GM21515 (cell line): Measurements from ENCODE around the gene YIF1B.
A peak's percentile ranks its signal among the peaks of the same experiment; 100 is the strongest.

Source experiments
- ATAC-seq: cut with Tn5 transposase; IDR thresholded peaks from one replicate; pipeline ENCODE4 v1.9.1; 2021; ENCODE audit not compliant: unreplicated experiment

Gene YIF1B

GRCh38 chr19:38335949-38336637 lies 20.3 kb upstream of the YIF1B start:
- ATAC-seq: peak; percentile 65

- no peak for ATAC-seq
Measured at GRCh38 chr19:38333245-38333644, 17.5 kb upstream of the YIF1B start.

GRCh38 chr19:38331728-38332127 lies 16.0 kb upstream of the YIF1B start:
- ATAC-seq: no peak

DNA sequence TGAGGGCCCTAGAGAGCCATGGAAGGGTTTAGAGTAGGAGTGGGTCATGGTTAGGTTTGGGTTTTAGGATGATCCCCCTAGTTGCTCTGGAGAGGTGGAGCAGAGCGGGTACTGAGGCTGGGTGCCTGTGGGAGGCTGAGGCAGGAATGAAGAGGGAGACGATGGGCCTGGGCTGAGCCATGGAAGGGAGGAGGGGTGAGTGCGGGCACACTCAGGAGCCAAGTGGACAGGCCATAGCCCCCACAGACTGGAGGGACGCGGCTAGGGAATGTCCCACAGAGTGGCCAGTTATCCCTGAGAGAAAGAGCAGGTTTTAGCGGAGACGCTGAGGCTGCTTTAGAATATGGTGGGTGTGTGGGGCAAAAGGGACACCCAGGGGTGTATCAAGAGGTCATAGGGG lies 13.9 kb upstream of the YIF1B start:
- no peak for ATAC-seq

- ATAC-seq: no peak
Measured at GRCh38 chr19:38326591-38326990, 10.8 kb upstream of the YIF1B start.

GRCh38 chr19:38324431-38324830 lies 8.7 kb upstream of the YIF1B start:
- ATAC-seq: no peak

GRCh38 chr19:38323291-38323690 lies 7.5 kb upstream of the YIF1B start:
- ATAC-seq: no peak

GRCh38 chr19:38321646-38322196 lies 6.0 kb upstream of the YIF1B start:
- no peak for ATAC-seq

GRCh38 chr19:38320969-38321339 lies 5.2 kb upstream of the YIF1B start:
- ATAC-seq: no peak

- ATAC-seq: no peak
Measured at GRCh38 chr19:38319421-38320258, 3.9 kb upstream of the YIF1B start, which contains the start of gene KCNK6. Gene KCNK6, plus strand, starts transcription at chr19:38319845. Its CDS starts 106 bp downstream, at chr19:38319951.

GRCh38 chr19:38318660-38319059 lies 2.9 kb upstream of the YIF1B start:
- no peak for ATAC-seq

GRCh38 chr19:38317104-38317612 lies 1.4 kb upstream of the YIF1B start:
- no peak for ATAC-seq

DNA sequence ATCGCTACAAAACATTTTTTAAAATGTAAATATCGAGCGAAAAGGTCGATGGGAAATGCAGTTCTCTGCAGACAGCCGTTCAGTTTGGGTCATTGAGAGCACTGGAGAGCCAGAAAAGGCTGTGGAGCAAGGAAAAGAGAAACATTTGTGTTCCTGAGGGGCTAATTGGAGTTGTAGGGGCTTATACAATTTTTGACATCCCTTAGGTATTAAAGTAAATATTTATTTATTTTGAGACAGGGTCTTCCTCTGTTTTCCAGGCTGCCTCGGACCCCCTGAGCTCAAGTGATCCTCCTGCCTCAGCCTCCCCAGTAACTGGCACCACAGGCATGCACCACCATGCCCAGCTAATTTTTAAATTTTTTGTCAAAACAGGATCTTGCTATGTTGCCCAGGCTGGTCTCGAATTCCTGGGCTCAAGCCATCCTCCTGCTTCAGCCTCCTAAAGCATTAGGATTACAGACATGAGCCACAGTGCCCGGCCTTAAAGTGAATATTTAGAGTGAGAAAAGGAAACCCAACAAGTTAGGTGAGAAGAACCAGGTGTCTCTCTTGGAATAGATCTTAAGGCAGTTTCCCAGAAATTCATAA lies 825 bp upstream of the YIF1B start:
- no peak for ATAC-seq

- ATAC-seq: no peak
Measured at GRCh38 chr19:38310986-38311385, 4.8 kb downstream of the YIF1B start.

DNA sequence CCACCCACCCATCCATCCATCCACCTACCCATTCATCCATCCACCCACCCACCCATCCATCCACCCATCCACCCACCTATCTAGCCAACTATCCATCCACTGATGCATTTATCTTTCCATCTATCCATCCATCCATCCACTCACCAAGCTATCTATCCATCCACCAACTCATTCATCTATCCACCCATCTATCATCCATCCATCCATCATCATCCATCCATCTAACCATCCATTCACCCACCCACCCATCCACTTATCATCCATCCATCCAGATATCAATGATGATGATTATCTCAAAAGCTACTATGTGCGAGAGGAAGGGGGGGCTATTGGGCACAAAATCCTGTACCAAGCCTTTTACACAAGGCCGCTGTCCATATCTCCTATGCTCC lies 5.5 kb downstream of the YIF1B start:
- ATAC-seq: no peak

DNA sequence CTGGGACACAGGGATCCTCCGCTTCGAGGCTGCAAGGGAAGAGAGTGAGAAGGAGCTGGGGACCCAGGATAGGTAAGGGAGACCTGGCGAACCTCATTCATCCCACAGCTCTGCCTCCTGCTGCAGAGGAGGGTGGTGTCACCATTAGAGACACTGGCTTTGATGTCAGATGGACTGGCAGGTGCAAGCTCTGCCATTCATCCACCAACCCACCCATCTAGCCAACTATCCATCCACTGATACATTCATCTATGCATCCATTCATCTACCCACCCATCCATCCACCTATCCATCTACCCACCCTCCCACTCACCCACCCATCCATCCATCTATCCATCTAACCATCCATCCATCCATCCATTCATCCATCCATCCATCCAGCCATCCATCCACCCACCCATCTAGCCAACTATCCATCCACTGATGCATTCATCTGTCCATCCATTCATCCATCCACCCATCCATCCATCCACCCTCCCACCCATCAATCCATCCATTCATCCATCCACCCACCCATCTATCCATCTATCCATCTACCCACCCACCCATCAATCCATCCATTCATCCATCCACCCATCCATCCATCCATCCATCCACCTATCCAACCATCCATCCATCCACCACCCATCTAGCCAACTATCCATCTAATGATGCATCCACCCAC lies 6.0 kb downstream of the YIF1B start:
- ATAC-seq: no peak

DNA sequence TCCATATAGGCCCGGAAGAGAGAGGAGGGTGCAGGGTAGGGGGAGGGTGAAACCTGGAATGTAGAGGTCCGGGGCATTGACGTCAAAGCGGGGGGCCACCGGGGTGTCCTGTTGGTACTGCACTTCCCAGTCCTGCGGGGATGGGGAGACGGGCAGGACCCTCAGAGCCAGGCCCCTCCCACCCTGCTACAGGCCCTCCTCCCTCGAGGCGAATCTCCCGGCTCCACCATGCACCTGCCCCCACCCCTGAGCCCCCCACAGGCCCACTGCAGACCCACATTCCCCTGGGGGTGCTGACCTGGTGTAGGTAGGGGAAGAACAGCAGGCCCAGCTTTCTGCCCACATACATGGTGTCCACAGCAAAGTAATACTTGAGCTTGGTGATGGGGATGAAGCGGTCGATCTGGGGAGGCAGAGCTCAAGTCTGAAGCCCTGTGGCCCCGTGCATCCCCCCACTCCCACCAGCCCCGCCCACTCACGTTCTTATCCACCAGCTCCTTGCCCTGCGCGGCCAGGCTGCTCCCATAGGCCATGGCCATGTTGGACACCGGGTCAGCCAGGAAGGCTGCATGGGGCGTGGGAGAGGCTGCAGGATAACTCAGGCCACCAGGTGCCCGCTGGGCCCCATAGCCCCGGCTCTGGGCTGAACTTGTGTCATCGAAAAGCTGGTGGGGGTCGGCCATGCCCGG lies 6.7 kb downstream of the YIF1B start:
- no peak for ATAC-seq

GRCh38 chr19:38308006-38308766 lies 7.6 kb downstream of the YIF1B start:
- ATAC-seq: no peak

DNA sequence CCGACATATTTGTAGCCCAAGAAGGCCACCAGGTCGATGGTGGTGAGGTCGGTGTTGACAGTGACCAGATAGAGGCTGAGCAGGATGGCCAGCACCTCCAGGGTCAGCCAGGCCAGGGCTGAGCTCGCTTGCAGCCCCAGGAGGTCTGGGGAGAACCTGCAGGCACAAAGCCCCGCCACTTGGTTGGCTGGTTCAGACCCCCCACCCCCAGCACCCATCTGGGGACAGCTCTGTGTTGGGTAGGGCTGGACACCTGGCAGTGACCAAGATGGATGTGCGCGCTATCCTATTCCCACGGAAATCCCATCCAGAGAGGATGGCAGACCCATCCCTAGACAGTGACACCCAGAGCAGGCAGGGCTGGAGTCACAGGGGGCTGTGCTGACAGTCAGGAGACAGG lies 8.2 kb downstream of the YIF1B start:
- ATAC-seq: no peak

GRCh38 chr19:38307076-38307475 lies 8.7 kb downstream of the YIF1B start:
- no peak for ATAC-seq
